ENCODE measurements around the gene RNH1.

Gene RNH1

GRCh38 chr11:459511-460220 lies 47.4 kb downstream of the RNH1 start:
- no peak for DNase-seq (ENCODE audit: low read depth, low spot score)

GRCh38 chr11:457111-457760 lies 49.8 kb downstream of the RNH1 start:
- no peak for DNase-seq (ENCODE audit: low read depth, low spot score)

GRCh38 chr11:456533-456932 lies 50.5 kb downstream of the RNH1 start:
- no peak for DNase-seq (ENCODE audit: low read depth, low spot score)

- DNase-seq (ENCODE audit: low read depth, low spot score), result no peak
Observed at GRCh38 chr11:455566-456147, 51.4 kb downstream of the RNH1 start.

GRCh38 chr11:454801-455565 lies 52.1 kb downstream of the RNH1 start:
- no peak for DNase-seq (ENCODE audit: low read depth, low spot score)

GRCh38 chr11:454043-454442 lies 53.0 kb downstream of the RNH1 start:
- DNase-seq (ENCODE audit: low read depth, low spot score), result no peak

- DNase-seq (ENCODE audit: low read depth, low spot score), result no peak
Observed at GRCh38 chr11:453564-453963, 53.5 kb downstream of the RNH1 start.

- DNase-seq (ENCODE audit: low read depth, low spot score), result no peak
Observed at GRCh38 chr11:452916-453527, 54.0 kb downstream of the RNH1 start.

- no peak for DNase-seq (ENCODE audit: low read depth, low spot score)
Observed at GRCh38 chr11:452203-452744, 54.8 kb downstream of the RNH1 start.

- no peak for DNase-seq (ENCODE audit: low read depth, low spot score)
Observed at GRCh38 chr11:451738-452137, 55.3 kb downstream of the RNH1 start.

- DNase-seq (ENCODE audit: low read depth, low spot score), result no peak
Observed at GRCh38 chr11:450809-451451, 56.1 kb downstream of the RNH1 start.

- DNase-seq (ENCODE audit: low read depth, low spot score), result peak; percentile 86
Observed at GRCh38 chr11:449889-450808, 56.9 kb downstream of the RNH1 start, which contains the start of gene PTDSS2. Gene PTDSS2, plus strand, starts transcription at chr11:450279. Its CDS starts 177 bp downstream, at chr11:450456.

- DNase-seq (ENCODE audit: low read depth, low spot score), result peak; percentile 92
Observed at GRCh38 chr11:447923-448731, 58.9 kb downstream of the RNH1 start.

GRCh38 chr11:446891-447290 lies 60.2 kb downstream of the RNH1 start:
- DNase-seq (ENCODE audit: low read depth, low spot score), result no peak

GRCh38 chr11:445765-446588 lies 61.1 kb downstream of the RNH1 start:
- DNase-seq (ENCODE audit: low read depth, low spot score), result no peak
